A549 (cell line): ENCODE measurements around the gene CRYZL1. TPM values are rescaled to one million over a fixed set of nuclear protein-coding genes. Genes with fewer than 3 reads are reported as not detected.

Source experiments
- ATAC-seq, 2 experiments: fragments of 200-7000 bp in 1 of 2; fragments of >200 bp in 1 of 2; cut with Nextera tagmentation in 1 of 2; cut with Tn5 transposase in 1 of 2; 3 replicates each; pipeline versions ENCODE4 v1.8.0 to v1.9.1; 2018 to 2020; ENCODE audit warnings: mild to moderate bottlenecking in 1 of 2, moderate library complexity in 1 of 2
- CTCF ChIA-PET: fragments of 300-600 bp; sonication (Branson Sonifier 250); formaldehyde crosslinking; extraction: SDS; loops from one replicate; lab custom pipeline; 2021; ENCODE audit warnings: antibody characterized with exemption, inconsistent platforms; lab: Yijun Ruan, JAX
- POLR2A ChIA-PET: fragments of 350-600 bp; formaldehyde crosslinking; extraction: SDS; loops from one replicate; lab custom pipeline; 2021; ENCODE audit warnings: antibody characterized with exemption, inconsistent platforms; lab: Yijun Ruan, JAX
- DNase-seq, 2 experiments: peaks; one replicate each; pipeline versions ENCODE4 v3.0.0 to v3.0.0-alpha.2; 2011 to 2016; ENCODE audit warnings: low read depth in 1 of 2, low spot score in 1 of 2
- FAIRE-seq: peaks from 2 replicates; lab custom pipeline; 2011; peaks lifted over from hg19 to GRCh38; lab: Jason Lieb, UNC
- H3K27ac ChIP-seq, 2 experiments: fragments of >200 bp; sonication (Bioruptor Twin); formaldehyde crosslinking; 3 replicates each; pipeline ENCODE4 v1.5.1; 2016 to 2017
- H3K4me1 ChIP-seq: fragments of >200 bp; sonication (Bioruptor Twin); formaldehyde crosslinking; 3 replicates; pipeline ENCODE4 v1.6.1; 2016
- H3K4me2 ChIP-seq: fragments of >200 bp; sonication (Bioruptor Twin); formaldehyde crosslinking; 3 replicates; pipeline ENCODE4 v1.6.1; 2016
- H3K4me3 ChIP-seq: fragments of >200 bp; sonication (Bioruptor Twin); formaldehyde crosslinking; 3 replicates; pipeline ENCODE4 v1.5.1; 2016
- H3K9me3 ChIP-seq: fragments of >200 bp; sonication (Bioruptor Twin); formaldehyde crosslinking; 3 replicates; pipeline ENCODE4 v1.6.1; 2016
- CBX2 ChIP-seq: fragments of 200-600 bp; sonication (generic); IDR thresholded peaks from 2 replicates; pipeline ENCODE4 v1.6.1; 2016; ENCODE audit warnings: low read depth, mild to moderate bottlenecking, borderline replicate concordance
- CEBPB ChIP-seq, 2 experiments: fragments of >200 bp in 1 of 2; sonication (Bioruptor Twin) in 1 of 2; formaldehyde crosslinking in 1 of 2; IDR thresholded peaks; 2 replicates each; pipeline ENCODE4 v1.6.1; 2012 to 2016
- CHD4 ChIP-seq: fragments of 200-600 bp; sonication (generic); IDR thresholded peaks from 2 replicates; pipeline ENCODE4 v1.6.1; 2016; ENCODE audit warnings: antibody characterized with exemption, mild to moderate bottlenecking, borderline replicate concordance
- EP300 ChIP-seq, 2 experiments: fragments of >200 bp; sonication (Bioruptor Twin); formaldehyde crosslinking; IDR thresholded peaks; 2 replicates in 1 of 2; 3 replicates in 1 of 2; pipeline ENCODE4 v1.6.1; 2016 to 2017
- FOSL2 ChIP-seq, 2 experiments: fragments of 450-650 bp in 1 of 2; fragments of >200 bp in 1 of 2; sonication (Bioruptor Twin) in 1 of 2; formaldehyde crosslinking; IDR thresholded peaks; 2 replicates each; pipeline versions ENCODE4 v1.5.0 to v1.6.1; 2016 to 2020; ENCODE audit warnings: mild to moderate bottlenecking in 1 of 2, moderate library complexity in 1 of 2
- FOXS1 ChIP-seq: fragments of 250-450 bp; sonication (Bioruptor Pico); IDR thresholded peaks from 2 replicates; pipeline ENCODE4 v1.5.0; 2020; ENCODE audit warnings: mild to moderate bottlenecking, moderate library complexity
- GATA3 ChIP-seq: IDR thresholded peaks from 2 replicates; pipeline ENCODE4 v1.6.1; 2012; ENCODE audit warnings: borderline replicate concordance
- HDAC2 ChIP-seq: fragments of 200-600 bp; sonication (generic); IDR thresholded peaks from 2 replicates; pipeline ENCODE4 v1.6.1; 2016
- HEYL ChIP-seq: fragments of 250-450 bp; sonication (Bioruptor Pico); IDR thresholded peaks from 2 replicates; pipeline ENCODE4 v1.8.0; 2021; ENCODE audit warnings: mild to moderate bottlenecking, moderate library complexity
- HOXB5 ChIP-seq: fragments of 250-450 bp; sonication (Bioruptor Pico); IDR thresholded peaks from 2 replicates; pipeline ENCODE4 v1.5.0; 2020; ENCODE audit warnings: mild to moderate bottlenecking, moderate library complexity
- JUN ChIP-seq, 2 experiments: fragments of >200 bp; sonication (Bioruptor Twin); formaldehyde crosslinking; IDR thresholded peaks; 2 replicates in 1 of 2; 3 replicates in 1 of 2; pipeline ENCODE4 v1.6.1; 2016 to 2017
- JUNB ChIP-seq: fragments of >200 bp; sonication (Bioruptor Twin); formaldehyde crosslinking; IDR thresholded peaks from 2 replicates; pipeline ENCODE4 v1.6.1; 2016
- MAFK ChIP-seq: fragments of 450-650 bp; IDR thresholded peaks from 2 replicates; pipeline ENCODE4 v1.6.1; 2014; ENCODE audit not compliant: partially characterized antibody
- NFE2L2 ChIP-seq: fragments of 150-350 bp; conservative IDR thresholded peaks from 2 replicates; pipeline ENCODE4 v1.6.1; 2014; ENCODE audit warnings: low read length
- NPAS2 ChIP-seq: fragments of 250-450 bp; sonication (Bioruptor Pico); IDR thresholded peaks from 2 replicates; pipeline ENCODE4 v1.8.0; 2022; ENCODE audit warnings: mild to moderate bottlenecking, moderate library complexity, borderline replicate concordance
- POLR2AphosphoS2 ChIP-seq: conservative IDR thresholded peaks from 2 replicates; pipeline ENCODE4 v1.6.1; 2012; ENCODE audit warnings: low read length, improper control_type of control experiment, inconsistent platforms
- RAD21 ChIP-seq, 2 experiments: fragments of >200 bp in 1 of 2; sonication (Bioruptor Twin) in 1 of 2; formaldehyde crosslinking in 1 of 2; IDR thresholded peaks in 1 of 2; conservative IDR thresholded peaks in 1 of 2; 2 replicates in 1 of 2; 3 replicates in 1 of 2; pipeline ENCODE4 v1.6.1; 2012 to 2018; ENCODE audit warnings: inconsistent platforms in 1 of 2
- RARB ChIP-seq: fragments of 250-450 bp; sonication (Bioruptor Pico); IDR thresholded peaks from 2 replicates; pipeline ENCODE4 v1.8.0; 2021; ENCODE audit warnings: mild to moderate bottlenecking, moderate library complexity
- ZNF302 ChIP-seq: fragments of 250-450 bp; sonication (Bioruptor Pico); IDR thresholded peaks from 2 replicates; pipeline ENCODE4 v1.9.0; 2021; ENCODE audit warnings: inconsistent platforms, mild to moderate bottlenecking, moderate library complexity
- WGBS: methylation state at CpG from one replicate; pipeline ENCODE4 v1.1.6; 2017; ENCODE audit errors: missing lambda C conversion rate; 5-methylcytosine and 5-hydroxymethylcytosine counted together
- polyA plus RNA-seq, 4 experiments: library from polyadenylated mRNA; depleted of rRNA in 3 of 4; stranded (reverse); fragments of >200 nt; fragmentation: RNase III in 1 of 4; extraction: RNeasy Plus Mini Kit Qiagen cat#74134 plus additional on column Dnase treatment in 1 of 4; gene quantifications; 2 replicates in 3 of 4; 3 replicates in 1 of 4; pipeline ENCODE4 v1.2.3, GENCODE V29; 2011 to 2017
- TF ChIP-seq, protein P1 (sequence below): IDR thresholded peaks from 2 replicates; pipeline ENCODE4 v1.6.1; 2012
- TF ChIP-seq, protein P2 (sequence below): fragments of 150-350 bp; IDR thresholded peaks from 2 replicates; pipeline ENCODE4 v1.6.1; 2014; ENCODE audit warnings: low read depth, mild to moderate bottlenecking, low read length
- TF ChIP-seq, protein P3 (sequence below): IDR thresholded peaks from 2 replicates; pipeline ENCODE4 v1.6.1; 2012
- TF ChIP-seq, protein P4 (sequence below): fragments of >200 bp; sonication (Bioruptor Twin); formaldehyde crosslinking; IDR thresholded peaks from 2 replicates; pipeline ENCODE4 v1.6.1; 2016
- TF ChIP-seq, protein P5 (sequence below): fragments of >200 bp; sonication (Bioruptor Twin); formaldehyde crosslinking; IDR thresholded peaks from 3 replicates; pipeline ENCODE4 v1.5.1; 2016
- TF ChIP-seq, protein P6 (sequence below): fragments of 250-450 bp; sonication (Bioruptor Pico); IDR thresholded peaks from 2 replicates; pipeline ENCODE4 v1.5.0; 2021; ENCODE audit warnings: mild to moderate bottlenecking, moderate library complexity, borderline replicate concordance

CRYZL1 gene
- polyA plus RNA-seq, 2 of the 4 experiments (the other 2 are of a cell fraction) = 15.2 to 38.9 TPM

DNA sequence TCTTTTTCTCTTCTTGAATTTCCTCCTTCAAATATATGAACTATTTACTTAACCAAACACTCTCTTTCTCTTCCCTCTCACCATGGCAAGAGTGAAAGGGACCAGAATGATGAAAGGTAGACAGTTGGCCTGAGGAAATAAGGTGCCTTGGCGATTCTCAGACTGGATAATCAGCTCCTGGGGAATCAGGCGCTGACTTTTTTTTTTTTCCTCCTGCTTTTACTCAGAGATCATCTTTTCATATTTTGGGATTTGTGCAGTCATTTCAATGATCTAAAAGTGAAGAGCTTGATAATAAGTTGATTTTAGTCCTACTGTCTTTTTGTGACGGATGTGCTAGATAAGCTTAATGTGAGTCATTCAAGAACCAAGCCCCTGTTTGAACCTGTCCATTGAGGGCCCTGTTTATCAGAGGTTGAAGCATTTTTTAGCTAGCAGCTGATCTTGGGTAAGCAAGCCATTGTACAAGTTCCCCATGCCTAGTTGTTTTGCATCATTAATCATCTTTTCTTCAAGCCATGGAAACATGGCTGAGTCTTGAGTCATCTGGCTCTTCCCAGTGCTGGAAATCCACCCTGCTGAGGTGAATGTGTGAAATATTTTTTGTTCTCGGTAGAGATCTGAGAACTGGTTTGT is 41.6 kb upstream of the CRYZL1 start:
- DNase-seq (peak; percentile 3 to 77), ATAC-seq (peak; percentile 77 to 94), FAIRE-seq (no peak)
- ChIA-PET CTCF (interaction anchor here (1.0 kb wide), 1 partner anchor 212 kb away, joined by 3 read pairs; no protein-coding TSS in a partner anchor), POLR2A (interaction anchor here (0.7 kb wide), 1 partner anchor 971 kb away, joined by 3 read pairs; no protein-coding TSS in a partner anchor)
- peak overlapping the region; percentile 58 to 76; a peak in 5 of 6 replicates for H3K27ac ChIP-seq
- H3K9me3 ChIP-seq = no peaks in the 10 kb centered on the region
- no peak overlapping the region for H3K4me3 ChIP-seq
- TF ChIP-seq EP300 (IDR thresholded peaks at IDR 0.05) (0 out of 5 replicates have a peak, but pooled peaks of 1 of the 2 experiments have one; percentile 37), MAFK (no peak), JUNB (peak; percentile 57), FOXS1 (CRISPR knock-in tag) (no peak), NFE2L2 (no peak), NPAS2 (CRISPR knock-in tag) (no peak), HOXB5 (CRISPR knock-in tag) (peak; percentile 88), RARB (no peak), CBX2 (no peak), CHD4 (no peak), JUN (IDR thresholded peaks at IDR 0.05) (no peak), HDAC2 (no peak), FOSL2 (IDR thresholded peaks at IDR 0.05) (0 out of 2 replicates have a peak, but pooled peaks have one; percentile 18), FOSL2 (CRISPR knock-in tag; IDR thresholded peaks at IDR 0.05) (peak; percentile 77), GATA3 (peak; percentile 64; the same call in 1 of the 2 replicates), RAD21 (conservative IDR thresholded peaks at IDR 0.05 in 1 of 2, IDR thresholded peaks at IDR 0.05 in 1 of 2) (no peak)
- TF ChIP-seq, protein P1, sequence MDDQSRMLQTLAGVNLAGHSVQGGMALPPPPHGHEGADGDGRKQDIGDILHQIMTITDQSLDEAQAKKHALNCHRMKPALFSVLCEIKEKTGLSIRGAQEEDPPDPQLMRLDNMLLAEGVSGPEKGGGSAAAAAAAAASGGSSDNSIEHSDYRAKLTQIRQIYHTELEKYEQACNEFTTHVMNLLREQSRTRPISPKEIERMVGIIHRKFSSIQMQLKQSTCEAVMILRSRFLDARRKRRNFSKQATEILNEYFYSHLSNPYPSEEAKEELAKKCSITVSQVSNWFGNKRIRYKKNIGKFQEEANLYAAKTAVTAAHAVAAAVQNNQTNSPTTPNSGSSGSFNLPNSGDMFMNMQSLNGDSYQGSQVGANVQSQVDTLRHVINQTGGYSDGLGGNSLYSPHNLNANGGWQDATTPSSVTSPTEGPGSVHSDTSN = peak; percentile 24; the same call in 1 of the 2 replicates
- TF ChIP-seq, protein P2, sequence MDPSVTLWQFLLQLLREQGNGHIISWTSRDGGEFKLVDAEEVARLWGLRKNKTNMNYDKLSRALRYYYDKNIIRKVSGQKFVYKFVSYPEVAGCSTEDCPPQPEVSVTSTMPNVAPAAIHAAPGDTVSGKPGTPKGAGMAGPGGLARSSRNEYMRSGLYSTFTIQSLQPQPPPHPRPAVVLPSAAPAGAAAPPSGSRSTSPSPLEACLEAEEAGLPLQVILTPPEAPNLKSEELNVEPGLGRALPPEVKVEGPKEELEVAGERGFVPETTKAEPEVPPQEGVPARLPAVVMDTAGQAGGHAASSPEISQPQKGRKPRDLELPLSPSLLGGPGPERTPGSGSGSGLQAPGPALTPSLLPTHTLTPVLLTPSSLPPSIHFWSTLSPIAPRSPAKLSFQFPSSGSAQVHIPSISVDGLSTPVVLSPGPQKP = no peak
- TF ChIP-seq, protein P3, sequence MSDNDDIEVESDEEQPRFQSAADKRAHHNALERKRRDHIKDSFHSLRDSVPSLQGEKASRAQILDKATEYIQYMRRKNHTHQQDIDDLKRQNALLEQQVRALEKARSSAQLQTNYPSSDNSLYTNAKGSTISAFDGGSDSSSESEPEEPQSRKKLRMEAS = peak; percentile 55
- TF ChIP-seq, all 56 proteins: peak for 7
- Histone ChIP-seq H3K4me1 (peaks cover 61% of the 10 kb centered on the region), H3K4me2 (peak overlapping the region; percentile 62)
- 25% methylated on average over 4 of the region's 4 CpGs for WGBS

DNA sequence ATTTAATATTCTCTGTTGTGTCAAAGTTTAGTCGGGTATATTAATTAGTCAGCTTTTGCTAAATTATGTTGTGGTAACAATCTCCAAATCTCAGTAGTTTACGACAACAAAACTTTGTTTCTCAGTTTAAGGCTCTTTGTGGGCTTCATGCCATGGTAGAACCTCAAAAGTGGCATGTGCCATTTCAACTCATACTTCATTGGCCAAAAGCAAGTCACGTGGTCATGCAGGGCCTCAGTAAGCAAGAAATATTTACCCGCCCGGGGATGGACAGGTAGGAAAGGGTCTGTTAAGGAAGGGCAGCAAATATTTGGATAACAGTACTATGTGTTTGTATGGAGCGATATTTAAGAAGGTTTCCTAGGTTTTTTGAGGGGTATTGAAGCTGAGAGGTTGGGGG is 39.3 kb upstream of the CRYZL1 start:
- peaks cover 48% of the 10 kb centered on the region for H3K4me1 ChIP-seq
- H3K4me3 ChIP-seq = no peak overlapping the region
- CTCF ChIA-PET = no interaction called here
- POLR2A ChIA-PET = no interaction called here
- no peak for ATAC-seq
- no peak overlapping the region for H3K27ac ChIP-seq
- 93% methylated on average over 6 of the region's 6 CpGs for WGBS
- H3K4me2 ChIP-seq = no peak overlapping the region
- FAIRE-seq = no peak
- no peaks in the 10 kb centered on the region for H3K9me3 ChIP-seq
- DNase-seq = no peak
- TF ChIP-seq NPAS2 (CRISPR knock-in tag) (no peak), ZNF302 (CRISPR knock-in tag) (no peak), POLR2AphosphoS2 (no peak), CEBPB (IDR thresholded peaks at IDR 0.05) (no peak), EP300 (IDR thresholded peaks at IDR 0.05) (no peak), HEYL (no peak)
- TF ChIP-seq, protein P4, sequence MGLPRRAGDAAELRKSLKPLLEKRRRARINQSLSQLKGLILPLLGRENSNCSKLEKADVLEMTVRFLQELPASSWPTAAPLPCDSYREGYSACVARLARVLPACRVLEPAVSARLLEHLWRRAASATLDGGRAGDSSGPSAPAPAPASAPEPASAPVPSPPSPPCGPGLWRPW = no peak
- TF ChIP-seq, protein P5, sequence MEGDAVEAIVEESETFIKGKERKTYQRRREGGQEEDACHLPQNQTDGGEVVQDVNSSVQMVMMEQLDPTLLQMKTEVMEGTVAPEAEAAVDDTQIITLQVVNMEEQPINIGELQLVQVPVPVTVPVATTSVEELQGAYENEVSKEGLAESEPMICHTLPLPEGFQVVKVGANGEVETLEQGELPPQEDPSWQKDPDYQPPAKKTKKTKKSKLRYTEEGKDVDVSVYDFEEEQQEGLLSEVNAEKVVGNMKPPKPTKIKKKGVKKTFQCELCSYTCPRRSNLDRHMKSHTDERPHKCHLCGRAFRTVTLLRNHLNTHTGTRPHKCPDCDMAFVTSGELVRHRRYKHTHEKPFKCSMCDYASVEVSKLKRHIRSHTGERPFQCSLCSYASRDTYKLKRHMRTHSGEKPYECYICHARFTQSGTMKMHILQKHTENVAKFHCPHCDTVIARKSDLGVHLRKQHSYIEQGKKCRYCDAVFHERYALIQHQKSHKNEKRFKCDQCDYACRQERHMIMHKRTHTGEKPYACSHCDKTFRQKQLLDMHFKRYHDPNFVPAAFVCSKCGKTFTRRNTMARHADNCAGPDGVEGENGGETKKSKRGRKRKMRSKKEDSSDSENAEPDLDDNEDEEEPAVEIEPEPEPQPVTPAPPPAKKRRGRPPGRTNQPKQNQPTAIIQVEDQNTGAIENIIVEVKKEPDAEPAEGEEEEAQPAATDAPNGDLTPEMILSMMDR = no peak
- TF ChIP-seq, protein P1 = no peak
- TF ChIP-seq, protein P6, sequence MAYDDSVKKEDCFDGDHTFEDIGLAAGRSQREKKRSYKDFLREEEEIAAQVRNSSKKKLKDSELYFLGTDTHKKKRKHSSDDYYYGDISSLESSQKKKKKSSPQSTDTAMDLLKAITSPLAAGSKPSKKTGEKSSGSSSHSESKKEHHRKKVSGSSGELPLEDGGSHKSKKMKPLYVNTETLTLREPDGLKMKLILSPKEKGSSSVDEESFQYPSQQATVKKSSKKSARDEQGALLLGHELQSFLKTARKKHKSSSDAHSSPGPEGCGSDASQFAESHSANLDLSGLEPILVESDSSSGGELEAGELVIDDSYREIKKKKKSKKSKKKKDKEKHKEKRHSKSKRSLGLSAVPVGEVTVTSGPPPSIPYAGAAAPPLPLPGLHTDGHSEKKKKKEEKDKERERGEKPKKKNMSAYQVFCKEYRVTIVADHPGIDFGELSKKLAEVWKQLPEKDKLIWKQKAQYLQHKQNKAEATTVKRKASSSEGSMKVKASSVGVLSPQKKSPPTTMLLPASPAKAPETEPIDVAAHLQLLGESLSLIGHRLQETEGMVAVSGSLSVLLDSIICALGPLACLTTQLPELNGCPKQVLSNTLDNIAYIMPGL (CRISPR knock-in tag) = no peak
